GM23338 (cell line): ENCODE measurements around the gene NLGN4X. TPM values are rescaled to one million over a fixed set of nuclear protein-coding genes. Genes with fewer than 3 reads are reported as not detected.
A peak's percentile ranks its signal among the peaks of the same experiment; 100 is the strongest.

Experiments used
- ATAC-seq: fragments of 200-7000 bp; cut with Tn5 transposase; 3 replicates; pipeline ENCODE4 v1.9.1; 2020
- DNase-seq: peaks from one replicate; pipeline ENCODE4 v3.0.0-alpha.2; 2015; ENCODE audit warnings: low spot score
- H2AFZ ChIP-seq: fragments of 200-600 bp; sonication (generic); 2 replicates; pipeline ENCODE4 v1.8.0; 2016; ENCODE audit warnings: antibody characterized with exemption, mild to moderate bottlenecking, moderate library complexity
- H3F3A ChIP-seq: fragments of 200-600 bp; sonication (generic); replicated peaks from 2 replicates; pipeline ENCODE4 v1.8.0; 2017; ENCODE audit warnings: antibody characterized with exemption, mixed run types, low read depth
- H3K27ac ChIP-seq: fragments of 200-600 bp; sonication (generic); 2 replicates; pipeline ENCODE4 v1.6.1; 2016; ENCODE audit warnings: low read depth
- H3K27me3 ChIP-seq: fragments of 200-600 bp; sonication (generic); 2 replicates; pipeline ENCODE4 v1.8.0; 2016; ENCODE audit warnings: mild to moderate bottlenecking, mixed run types, moderate library complexity; ENCODE audit not compliant: insufficient read depth
- H3K36me3 ChIP-seq: fragments of 200-600 bp; sonication (generic); 2 replicates; pipeline ENCODE4 v1.8.0; 2016; ENCODE audit warnings: mild to moderate bottlenecking; ENCODE audit not compliant: insufficient read depth
- H3K4me1 ChIP-seq: fragments of 200-600 bp; sonication (generic); 2 replicates; pipeline ENCODE4 v1.8.0; 2016; ENCODE audit warnings: mild to moderate bottlenecking, moderate library complexity; ENCODE audit not compliant: insufficient read depth
- H3K4me2 ChIP-seq: fragments of 200-600 bp; sonication (generic); 2 replicates; pipeline ENCODE4 v1.7.1; 2017; ENCODE audit warnings: mixed run types
- H3K4me3 ChIP-seq: fragments of 200-600 bp; sonication (generic); 2 replicates; pipeline ENCODE4 v1.6.1; 2016; ENCODE audit warnings: mixed run types
- H3K79me2 ChIP-seq: fragments of 200-600 bp; sonication (generic); replicated peaks from 2 replicates; pipeline ENCODE4 v1.8.0; 2017; ENCODE audit warnings: mild to moderate bottlenecking; ENCODE audit not compliant: insufficient read depth
- H3K9me2 ChIP-seq: fragments of 200-600 bp; sonication (generic); 2 replicates; pipeline ENCODE4 v1.8.0; 2017; ENCODE audit not compliant: insufficient read depth
- H4K20me1 ChIP-seq: fragments of 200-600 bp; sonication (generic); replicated peaks from 2 replicates; pipeline ENCODE4 v1.8.0; 2017; ENCODE audit warnings: mild to moderate bottlenecking; ENCODE audit not compliant: insufficient read depth
- H3K27ac Mint-ChIP-seq: 2 replicates; pipeline ENCODE4 v1.8.0; 2020; ENCODE audit warnings: inconsistent platforms, mild to moderate bottlenecking, moderate library complexity, mixed read lengths
- H3K27me3 Mint-ChIP-seq: 3 replicates; pipeline ENCODE4 v1.8.0; 2022; ENCODE audit warnings: low read depth, mild to moderate bottlenecking, moderate library complexity, mixed read lengths, inconsistent platforms; ENCODE audit not compliant: insufficient read depth, poor library complexity
- H3K36me3 Mint-ChIP-seq: 3 replicates; pipeline ENCODE4 v1.8.0; 2021; ENCODE audit warnings: low read depth, mild to moderate bottlenecking, inconsistent platforms, moderate library complexity, mixed read lengths
- H3K4me1 Mint-ChIP-seq: 3 replicates; pipeline ENCODE4 v1.8.0; 2020; ENCODE audit warnings: mild to moderate bottlenecking, inconsistent platforms, mixed read lengths
- H3K4me3 Mint-ChIP-seq: 3 replicates; pipeline ENCODE4 v1.8.0; 2021; ENCODE audit warnings: moderate library complexity, mild to moderate bottlenecking, inconsistent platforms, mixed read lengths
- H3K9me3 Mint-ChIP-seq: 3 replicates; pipeline ENCODE4 v1.8.0; 2020; ENCODE audit warnings: moderate library complexity, mild to moderate bottlenecking, inconsistent platforms, mixed read lengths
- JUNB ChIP-seq: IDR thresholded peaks from one replicate; pipeline ENCODE4 v1.6.1; 2016; ENCODE audit warnings: antibody characterized with exemption; ENCODE audit not compliant: unreplicated experiment
- NANOG ChIP-seq: IDR thresholded peaks from 2 replicates; pipeline ENCODE4 v1.6.1; 2016; ENCODE audit warnings: antibody characterized with exemption, borderline replicate concordance
- POLR2AphosphoS5 ChIP-seq: IDR thresholded peaks from 2 replicates; pipeline ENCODE4 v1.6.1; 2016; ENCODE audit warnings: antibody characterized with exemption, low read depth
- long read RNA-seq: library from polyadenylated mRNA; unstranded; transcript quantifications from one replicate; pipeline ENCODE4 v2.0.0, GENCODE V29; 2020; ENCODE audit not compliant: unreplicated experiment
- polyA plus RNA-seq: library from polyadenylated mRNA; unstranded; fragments of >200 nt; fragmentation: Nextera tagmentation; extraction: Ambion mirVana; gene quantifications from 2 replicates; pipeline ENCODE4 v1.2.1, GENCODE V29; 2016
- total RNA-seq: library from RNA; depleted of rRNA; stranded (reverse); fragments of >200 nt; shearing (Covaris generic); gene quantifications from 2 replicates; pipeline ENCODE4 v1.2.3, GENCODE V29; 2014; rRNA removed
- TF ChIP-seq, protein P1 (sequence below): IDR thresholded peaks from 2 replicates; pipeline ENCODE4 v1.6.1; 2016; ENCODE audit warnings: antibody characterized with exemption
- TF ChIP-seq, protein P2 (sequence below), 2 experiments: fragments of 200-600 bp in 1 of 2; sonication (generic) in 1 of 2; conservative IDR thresholded peaks; 2 replicates each; pipeline versions ENCODE4 v1.5.1 to v1.6.1; 2016 to 2017; ENCODE audit warnings: antibody characterized with exemption in 2 of 2, low read depth in 2 of 2, mild to moderate bottlenecking in 2 of 2, moderate library complexity in 1 of 2
- TF ChIP-seq, protein P3 (sequence below): IDR thresholded peaks from one replicate; pipeline ENCODE4 v1.6.1; 2018; ENCODE audit warnings: antibody characterized with exemption; ENCODE audit not compliant: unreplicated experiment

NLGN4X gene
- total RNA-seq (86.5 and 86.8 TPM in 2 replicates), polyA plus RNA-seq (35.2 and 36.0 TPM in 2 replicates)
- long read RNA-seq, full-length matches to known transcripts: 2 of 6 reads
- long read RNA-seq, partial matches to known transcripts: 1 of 6 reads
- long read RNA-seq, other reads (novel, unspliced or antisense): 3 of 6 reads

DNA sequence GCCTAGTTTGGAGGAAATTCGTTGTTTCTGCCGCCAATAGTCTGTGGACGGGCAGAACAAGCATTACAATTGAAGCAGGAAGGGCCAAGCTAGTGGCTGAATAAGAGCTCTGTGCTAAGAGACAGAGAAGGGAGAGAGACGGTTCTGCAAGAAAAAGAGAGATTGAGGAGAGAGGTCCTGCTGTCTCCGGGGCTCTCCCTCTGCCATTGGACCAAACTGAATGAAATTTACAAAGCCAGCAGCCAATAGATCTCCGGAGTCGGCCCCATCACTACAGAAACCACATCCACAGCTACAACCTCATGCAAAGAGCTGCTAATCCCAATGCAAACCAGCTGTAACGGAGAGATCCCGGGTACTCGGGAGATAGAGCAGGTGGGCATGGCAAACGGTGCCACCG lies at the start of gene NLGN4X:
NLGN4X (minus strand) TSS at position 148 of the 400 bp plus-strand sequence. CDS start 77,401 bp downstream, outside the sequence.
- DNase-seq: peak; percentile 73
- no peaks in the 10 kb centered on the region for H3F3A ChIP-seq
- H3K27me3 ChIP-seq: no peaks in the 10 kb centered on the region
- peaks cover 45% of the 10 kb centered on the region for H3K79me2 ChIP-seq
- no peak for TF ChIP-seq NANOG
- TF ChIP-seq, protein P1, sequence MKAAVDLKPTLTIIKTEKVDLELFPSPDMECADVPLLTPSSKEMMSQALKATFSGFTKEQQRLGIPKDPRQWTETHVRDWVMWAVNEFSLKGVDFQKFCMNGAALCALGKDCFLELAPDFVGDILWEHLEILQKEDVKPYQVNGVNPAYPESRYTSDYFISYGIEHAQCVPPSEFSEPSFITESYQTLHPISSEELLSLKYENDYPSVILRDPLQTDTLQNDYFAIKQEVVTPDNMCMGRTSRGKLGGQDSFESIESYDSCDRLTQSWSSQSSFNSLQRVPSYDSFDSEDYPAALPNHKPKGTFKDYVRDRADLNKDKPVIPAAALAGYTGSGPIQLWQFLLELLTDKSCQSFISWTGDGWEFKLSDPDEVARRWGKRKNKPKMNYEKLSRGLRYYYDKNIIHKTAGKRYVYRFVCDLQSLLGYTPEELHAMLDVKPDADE: no peak
- TF ChIP-seq, protein P2, sequence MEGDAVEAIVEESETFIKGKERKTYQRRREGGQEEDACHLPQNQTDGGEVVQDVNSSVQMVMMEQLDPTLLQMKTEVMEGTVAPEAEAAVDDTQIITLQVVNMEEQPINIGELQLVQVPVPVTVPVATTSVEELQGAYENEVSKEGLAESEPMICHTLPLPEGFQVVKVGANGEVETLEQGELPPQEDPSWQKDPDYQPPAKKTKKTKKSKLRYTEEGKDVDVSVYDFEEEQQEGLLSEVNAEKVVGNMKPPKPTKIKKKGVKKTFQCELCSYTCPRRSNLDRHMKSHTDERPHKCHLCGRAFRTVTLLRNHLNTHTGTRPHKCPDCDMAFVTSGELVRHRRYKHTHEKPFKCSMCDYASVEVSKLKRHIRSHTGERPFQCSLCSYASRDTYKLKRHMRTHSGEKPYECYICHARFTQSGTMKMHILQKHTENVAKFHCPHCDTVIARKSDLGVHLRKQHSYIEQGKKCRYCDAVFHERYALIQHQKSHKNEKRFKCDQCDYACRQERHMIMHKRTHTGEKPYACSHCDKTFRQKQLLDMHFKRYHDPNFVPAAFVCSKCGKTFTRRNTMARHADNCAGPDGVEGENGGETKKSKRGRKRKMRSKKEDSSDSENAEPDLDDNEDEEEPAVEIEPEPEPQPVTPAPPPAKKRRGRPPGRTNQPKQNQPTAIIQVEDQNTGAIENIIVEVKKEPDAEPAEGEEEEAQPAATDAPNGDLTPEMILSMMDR (conservative IDR thresholded peaks at IDR 0.05; ENCODE audit: low read depth in 2 of 2): no peak
- TF ChIP-seq JUNB: no peak
- peak; percentile 74 for TF ChIP-seq POLR2AphosphoS5
- peak within 1 kb of the TSS; percentile 87 for H3K4me2 ChIP-seq
- Mint-ChIP-seq H3K27ac (peak within 1 kb of the TSS; percentile 59), H3K9me3 (no peaks in the 10 kb centered on the region; the same call in 2 of the 3 replicates), H3K4me3 (peak within 1 kb of the TSS; percentile 92), H3K27me3 (peaks cover 2% of the 10 kb centered on the region), H3K36me3 (peaks cover 9% of the 10 kb centered on the region), H3K4me1 (peaks cover 14% of the 10 kb centered on the region; the same call in 2 of the 3 replicates)
- no peak within 1 kb of the TSS for H2AFZ ChIP-seq
- H3K9me2 ChIP-seq: no peaks in the 10 kb centered on the region
- ATAC-seq: peak; percentile 66
- peak within 1 kb of the TSS; percentile 67 for H3K27ac ChIP-seq
- peak within 1 kb of the TSS; percentile 81 for H3K4me3 ChIP-seq
- H4K20me1 ChIP-seq: no peaks in the 10 kb centered on the region; the same call in 1 of the 2 replicates
- no peaks in the 10 kb centered on the region for H3K36me3 ChIP-seq
- H3K4me1 ChIP-seq: peaks cover 14% of the 10 kb centered on the region

DNA sequence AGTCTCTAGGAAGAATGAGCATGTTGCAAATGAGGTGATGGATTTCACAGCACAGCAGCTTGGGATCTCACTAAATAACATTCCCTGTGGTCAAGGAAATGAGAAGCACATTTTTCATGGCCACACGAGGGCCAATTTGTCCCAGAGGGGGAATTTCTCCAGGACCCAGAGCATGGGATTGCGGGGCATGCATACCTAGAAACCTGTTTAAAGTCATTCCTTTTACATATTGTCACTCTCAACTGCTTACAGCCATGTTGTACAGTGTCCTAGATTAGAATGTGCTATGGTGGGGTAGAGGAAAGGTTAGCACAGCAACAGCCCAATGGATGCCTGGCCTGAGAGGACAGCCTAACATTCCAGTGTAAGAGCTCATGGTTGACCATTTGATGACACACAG lies 37.4 kb upstream of the NLGN4X start:
- H3K27ac ChIP-seq: no peak overlapping the region
- no peaks in the 10 kb centered on the region for H3K9me2 ChIP-seq
- DNase-seq (no peak), ATAC-seq (no peak)
- H3K4me3 Mint-ChIP-seq: no peak overlapping the region
- TF ChIP-seq, protein P3, sequence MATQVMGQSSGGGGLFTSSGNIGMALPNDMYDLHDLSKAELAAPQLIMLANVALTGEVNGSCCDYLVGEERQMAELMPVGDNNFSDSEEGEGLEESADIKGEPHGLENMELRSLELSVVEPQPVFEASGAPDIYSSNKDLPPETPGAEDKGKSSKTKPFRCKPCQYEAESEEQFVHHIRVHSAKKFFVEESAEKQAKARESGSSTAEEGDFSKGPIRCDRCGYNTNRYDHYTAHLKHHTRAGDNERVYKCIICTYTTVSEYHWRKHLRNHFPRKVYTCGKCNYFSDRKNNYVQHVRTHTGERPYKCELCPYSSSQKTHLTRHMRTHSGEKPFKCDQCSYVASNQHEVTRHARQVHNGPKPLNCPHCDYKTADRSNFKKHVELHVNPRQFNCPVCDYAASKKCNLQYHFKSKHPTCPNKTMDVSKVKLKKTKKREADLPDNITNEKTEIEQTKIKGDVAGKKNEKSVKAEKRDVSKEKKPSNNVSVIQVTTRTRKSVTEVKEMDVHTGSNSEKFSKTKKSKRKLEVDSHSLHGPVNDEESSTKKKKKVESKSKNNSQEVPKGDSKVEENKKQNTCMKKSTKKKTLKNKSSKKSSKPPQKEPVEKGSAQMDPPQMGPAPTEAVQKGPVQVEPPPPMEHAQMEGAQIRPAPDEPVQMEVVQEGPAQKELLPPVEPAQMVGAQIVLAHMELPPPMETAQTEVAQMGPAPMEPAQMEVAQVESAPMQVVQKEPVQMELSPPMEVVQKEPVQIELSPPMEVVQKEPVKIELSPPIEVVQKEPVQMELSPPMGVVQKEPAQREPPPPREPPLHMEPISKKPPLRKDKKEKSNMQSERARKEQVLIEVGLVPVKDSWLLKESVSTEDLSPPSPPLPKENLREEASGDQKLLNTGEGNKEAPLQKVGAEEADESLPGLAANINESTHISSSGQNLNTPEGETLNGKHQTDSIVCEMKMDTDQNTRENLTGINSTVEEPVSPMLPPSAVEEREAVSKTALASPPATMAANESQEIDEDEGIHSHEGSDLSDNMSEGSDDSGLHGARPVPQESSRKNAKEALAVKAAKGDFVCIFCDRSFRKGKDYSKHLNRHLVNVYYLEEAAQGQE: no peak
- H3K4me2 ChIP-seq: no peak overlapping the region
- H3K27me3 ChIP-seq: no peaks in the 10 kb centered on the region
- no peaks in the 10 kb centered on the region for H3K79me2 ChIP-seq
- H3K4me1 ChIP-seq: no peaks in the 10 kb centered on the region
- no peaks in the 10 kb centered on the region for H4K20me1 ChIP-seq
- no peaks in the 10 kb centered on the region for H3K4me1 Mint-ChIP-seq
- H3F3A ChIP-seq: no peaks in the 10 kb centered on the region
- no peak overlapping the region for H2AFZ ChIP-seq
- H3K36me3 Mint-ChIP-seq: no peaks in the 10 kb centered on the region
- no peak overlapping the region for H3K27ac Mint-ChIP-seq
- H3K4me3 ChIP-seq: no peak overlapping the region
- no peaks in the 10 kb centered on the region for H3K36me3 ChIP-seq
- H3K27me3 Mint-ChIP-seq: no peaks in the 10 kb centered on the region
- no peaks in the 10 kb centered on the region for H3K9me3 Mint-ChIP-seq
